Gastrocnemius medialis (tissue), 4 donors: ENCODE results near the gene GSK3A. TPM values are rescaled to one million over a fixed set of nuclear protein-coding genes. Genes with fewer than 3 reads are reported as not detected.

Source experiments
- ATAC-seq, 2 donors: fragments of 150-250 bp; one replicate each; pipeline ENCODE4 v1.9.1; 2016
- DNase-seq, 2 donors: peaks; one replicate each; pipeline ENCODE4 v3.0.0-alpha.2; 2019
- H3K27ac ChIP-seq, 4 donors: fragments of 200-600 bp; sonication (generic); 1 replicate in 1 of 4; 2 replicates in 3 of 4; pipeline ENCODE4 v1.5.1; 2016 to 2018; ENCODE audit warnings: mild to moderate bottlenecking in 2 of 4, moderate library complexity in 1 of 4
- H3K27me3 ChIP-seq, 3 donors: fragments of 200-600 bp; sonication (generic) in 2 of 3; 1 replicate in 1 of 3; 2 replicates in 2 of 3; pipeline versions ENCODE4 v1.5.1 to v1.6.0; 2016 to 2019; ENCODE audit warnings: mild to moderate bottlenecking in 1 of 3, moderate library complexity in 1 of 3
- H3K36me3 ChIP-seq, 2 donors: fragments of 200-600 bp; sonication (generic) in 1 of 2; one replicate each; pipeline ENCODE4 v1.5.1; 2017 to 2018
- H3K4me1 ChIP-seq, 2 donors: fragments of 200-600 bp; sonication (generic) in 1 of 2; one replicate each; pipeline ENCODE4 v1.5.1; 2016 to 2017; ENCODE audit warnings: mild to moderate bottlenecking in 2 of 2
- H3K4me3 ChIP-seq, 4 donors: fragments of 200-600 bp; sonication (generic) in 3 of 4; 1 replicate in 1 of 4; 2 replicates in 3 of 4; pipeline ENCODE4 v1.5.1; 2016 to 2019; ENCODE audit warnings: mild to moderate bottlenecking in 2 of 4
- H3K9me3 ChIP-seq, 3 donors: fragments of 200-600 bp; sonication (generic) in 2 of 3; 1 replicate in 1 of 3; 2 replicates in 2 of 3; pipeline ENCODE4 v1.5.1; 2016 to 2019
- CTCF ChIP-seq, 5 experiments: fragments of 450-650 bp in 3 of 5; fragments of 200-600 bp in 2 of 5; sonication (generic) in 2 of 5; IDR thresholded peaks in 4 of 5; conservative IDR thresholded peaks in 1 of 5; 1 replicate in 4 of 5; 2 replicates in 1 of 5; pipeline ENCODE4 v1.5.1; 2016 to 2019; ENCODE audit warnings: antibody characterized with exemption in 5 of 5, mild to moderate bottlenecking in 3 of 5, moderate library complexity in 3 of 5
- POLR2A ChIP-seq, 2 donors: fragments of 450-650 bp; IDR thresholded peaks; one replicate each; pipeline ENCODE4 v1.6.1; 2017; ENCODE audit warnings: antibody characterized with exemption in 2 of 2, mild to moderate bottlenecking in 2 of 2, moderate library complexity in 2 of 2
- in situ Hi-C, 4 donors: fragments of 200-750 bp; cut with MboI; loops; one replicate each; pipeline versions ENCODE4 v1.15.0 to v1.8.0; 2017; ENCODE audit warnings: low sequenced_read_pairs in 4 of 4
- intact Hi-C: fragments of 100-400 bp; cut with DNase I; formaldehyde crosslinking; loops from one replicate; pipeline ENCODE4 v1.15.1; 2023; ENCODE audit warnings: low total_unique reads
- total RNA-seq, 4 donors: library from RNA; depleted of rRNA; stranded (reverse); fragments of >200 nt; gene quantifications; one replicate each; pipeline versions ENCODE4 v1.1.0 to v1.2.3, GENCODE V29; 2016

Gene GSK3A
- total RNA-seq, 4 donors from 2014 or later, result 24.2 to 48.0 (median 40.1) TPM

GRCh38 chr19:42184401-42184861, 58.0 kb downstream of the GSK3A start:
- H3K9me3 ChIP-seq, result no peaks in the 10 kb centered on the region
- ATAC-seq (peak in 1 of 2 donors; percentile 33), DNase-seq (peak; percentile 16 to 53)
- intact Hi-C loops, result loop anchor here (2.0 kb wide), 1 partner anchor 52 kb away; the partner anchor contains the start of gene POU2F2
- H3K27me3 ChIP-seq, result peaks cover 19 to 26% (median 23%) of the 10 kb centered on the region in 3 donors
- TF ChIP-seq POLR2A (IDR thresholded peaks at IDR 0.05) (no peak), CTCF (IDR thresholded peaks at IDR 0.05 in 4 of 5, conservative IDR thresholded peaks at IDR 0.05 in 1 of 5) (peak; percentile 55 to 81 (median 73))
- H3K4me3 ChIP-seq, result no peak overlapping the region
- in situ Hi-C loops, result loop anchor here in 1 of 4 donors (10.0 kb wide), 1 partner anchor 50 kb away; the partner anchor contains the start of gene POU2F2
- no peaks in the 10 kb centered on the region for H3K4me1 ChIP-seq
- H3K36me3 ChIP-seq, result no peaks in the 10 kb centered on the region
- H3K27ac ChIP-seq, result no peak overlapping the region

Other genes with a start within 250 kb of the GSK3A start
- gene ATP1A3, start 248.4 kb downstream of the GSK3A start, total RNA-seq, result not detected
- gene GRIK5, start 172.4 kb downstream of the GSK3A start, total RNA-seq, result 1 to 10 TPM in 1 of 4 donors, under 1 TPM in 2, not detected in 1; 0.20 to 1.0 (median 0.62) TPM
- 10 to 100 TPM; 10.8 to 15.1 (median 13.8) TPM for gene ZNF574, start 166.4 kb downstream of the GSK3A start, total RNA-seq
- gene POU2F2, start 110.2 kb downstream of the GSK3A start, total RNA-seq, result 1 to 10 TPM in 2 of 4 donors, under 1 TPM in 1, not detected in 1; 0.26 to 1.7 (median 1.6) TPM
- 10 to 100 TPM; 22.5 to 33.6 (median 29.2) TPM for gene DEDD2, start 24.9 kb downstream of the GSK3A start, total RNA-seq
- gene ZNF526, start 22.3 kb downstream of the GSK3A start, total RNA-seq, result 1 to 10 TPM; 3.3 to 5.8 (median 4.9) TPM
- 10 to 100 TPM; 14.0 to 26.7 (median 14.8) TPM for gene ERF, start 12.5 kb upstream of the GSK3A start, total RNA-seq
- gene CIC, start 26.6 kb upstream of the GSK3A start, total RNA-seq, result 10 to 100 TPM; 15.2 to 52.2 (median 41.5) TPM
- not detected for gene PRR19, start 59.5 kb upstream of the GSK3A start, total RNA-seq
- 10 to 100 TPM in 1 of 4 donors, 1 to 10 TPM in 3; 1.7 to 30.7 (median 5.1) TPM for gene PAFAH1B3, start 60.0 kb upstream of the GSK3A start, total RNA-seq
- under 1 TPM in 1 of 4 donors, not detected in 3; 0.87 TPM for gene TMEM145, start 70.7 kb upstream of the GSK3A start, total RNA-seq
- gene MEGF8, start 83.0 kb upstream of the GSK3A start, total RNA-seq, result 10 to 100 TPM in 3 of 4 donors, 1 to 10 TPM in 1; 7.3 to 12.3 (median 10.3) TPM
- gene CNFN, start 147.7 kb upstream of the GSK3A start, total RNA-seq, result not detected
- 10 to 100 TPM in 3 of 4 donors, 1 to 10 TPM in 1; 6.9 to 44.5 (median 13.7) TPM for gene LIPE, start 184.8 kb upstream of the GSK3A start, total RNA-seq
- not detected for gene CXCL17, start 200.3 kb upstream of the GSK3A start, total RNA-seq